HG02840 (cell line): Measurements from ENCODE around the gene COL11A1.
"Not testable (repeated sequence)": the region's sequence is repeated elsewhere in the genome, so short reads cannot be mapped to it uniquely, and the experiment has no call there.

ENCODE experiments used
- ATAC-seq: cut with Tn5 transposase; IDR thresholded peaks from one replicate; pipeline ENCODE4 v1.9.1; 2021; ENCODE audit warnings: mild to moderate bottlenecking, moderate library complexity, moderate number of reproducible peaks; ENCODE audit not compliant: unreplicated experiment, low FRiP score

Gene COL11A1

GRCh38 chr1:102842606-102843005 lies 265.7 kb downstream of the COL11A1 start:
- no peak for ATAC-seq

- no peak for ATAC-seq
These were observed 267.6 kb downstream of the COL11A1 start for GRCh38 chr1:102840741-102841140.

GRCh38 chr1:102838016-102838415 lies 270.3 kb downstream of the COL11A1 start:
- ATAC-seq, result no peak

GRCh38 chr1:102837551-102837950 lies 270.8 kb downstream of the COL11A1 start:
- no peak for ATAC-seq

GRCh38 chr1:102836991-102837390 lies 271.3 kb downstream of the COL11A1 start:
- ATAC-seq, result no peak

- no peak for ATAC-seq
These were observed 273.5 kb downstream of the COL11A1 start for GRCh38 chr1:102834688-102835320.

- ATAC-seq, result no peak
These were observed 275.2 kb downstream of the COL11A1 start for GRCh38 chr1:102833151-102833550.

GRCh38 chr1:102826706-102827105 lies 281.6 kb downstream of the COL11A1 start:
- not testable (repeated sequence) for ATAC-seq
